ENCODE measurements around the gene HECTD1.

Gene HECTD1

DNA sequence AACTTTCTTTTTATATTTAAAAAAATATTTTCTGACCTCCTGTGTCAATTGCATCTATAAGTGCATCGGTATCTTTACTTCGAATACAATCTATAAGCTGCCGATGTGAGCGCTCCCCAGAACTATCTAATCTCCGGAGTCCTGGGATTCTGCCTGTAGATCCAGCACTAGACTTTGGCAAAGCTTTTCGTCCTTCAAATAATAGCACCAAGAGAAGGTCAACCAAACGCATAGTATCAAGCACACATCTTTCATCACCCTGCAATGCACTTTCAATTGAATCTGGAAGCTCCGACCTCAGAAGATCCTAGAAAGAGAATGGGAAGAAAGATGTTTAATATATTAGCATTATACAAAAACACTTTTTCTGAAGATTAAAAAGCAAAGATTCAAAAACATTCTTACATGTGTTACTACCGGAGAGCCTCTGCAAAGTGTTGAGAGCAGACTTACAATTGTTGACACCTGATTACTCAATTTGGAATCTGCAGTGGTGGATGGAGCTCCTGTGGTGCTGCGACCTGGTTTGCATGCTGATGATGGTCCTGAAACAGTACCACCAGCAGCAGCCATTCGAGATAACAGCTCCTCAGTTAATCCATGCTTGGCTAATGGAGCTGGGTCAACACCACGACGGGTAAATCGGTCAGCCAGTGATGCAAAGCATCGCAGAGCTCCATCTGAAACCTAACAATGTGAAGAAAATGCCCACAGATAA, 34.3 kb downstream of the HECTD1 start:
- Histone ChIP-seq H4K20me1 (ENCODE audit: insufficient read depth, low read length) (no peaks in the 10 kb centered on the region), H3K9me3 (replicated peaks; ENCODE audit: insufficient read depth, low read length) (no peaks in the 10 kb centered on the region), H3K27me3 (replicated peaks; ENCODE audit: insufficient read depth, low read length) (no peaks in the 10 kb centered on the region), H3K9ac (ENCODE audit: low read length) (no peak overlapping the region), H3K36me3 (replicated peaks; ENCODE audit: insufficient read depth, low read length) (no peaks in the 10 kb centered on the region), H3K4me1 (ENCODE audit: low read length) (no peaks in the 10 kb centered on the region), H3F3A (ENCODE audit: insufficient read depth, low read length) (no peaks in the 10 kb centered on the region), H3K9me2 (replicated peaks; ENCODE audit: insufficient read depth, low read length) (no peaks in the 10 kb centered on the region), H3K4me3 (ENCODE audit: low read length) (no peak overlapping the region), H3K4me2 (ENCODE audit: low read depth, low read length) (no peak overlapping the region), H2AFZ (ENCODE audit: low read length) (no peak overlapping the region), H3K27ac (ENCODE audit: low read length) (no peak overlapping the region), H3K79me2 (ENCODE audit: low read length) (no peaks in the 10 kb centered on the region)
- TF ChIP-seq EZH2phosphoT487 (IDR thresholded peaks at IDR 0.05; ENCODE audit: low read length): no peak
- TF ChIP-seq EZH2 (optimal IDR thresholded peaks at IDR 0.05; ENCODE audit: low read depth, low read length): no peak
- TF ChIP-seq, protein P1, sequence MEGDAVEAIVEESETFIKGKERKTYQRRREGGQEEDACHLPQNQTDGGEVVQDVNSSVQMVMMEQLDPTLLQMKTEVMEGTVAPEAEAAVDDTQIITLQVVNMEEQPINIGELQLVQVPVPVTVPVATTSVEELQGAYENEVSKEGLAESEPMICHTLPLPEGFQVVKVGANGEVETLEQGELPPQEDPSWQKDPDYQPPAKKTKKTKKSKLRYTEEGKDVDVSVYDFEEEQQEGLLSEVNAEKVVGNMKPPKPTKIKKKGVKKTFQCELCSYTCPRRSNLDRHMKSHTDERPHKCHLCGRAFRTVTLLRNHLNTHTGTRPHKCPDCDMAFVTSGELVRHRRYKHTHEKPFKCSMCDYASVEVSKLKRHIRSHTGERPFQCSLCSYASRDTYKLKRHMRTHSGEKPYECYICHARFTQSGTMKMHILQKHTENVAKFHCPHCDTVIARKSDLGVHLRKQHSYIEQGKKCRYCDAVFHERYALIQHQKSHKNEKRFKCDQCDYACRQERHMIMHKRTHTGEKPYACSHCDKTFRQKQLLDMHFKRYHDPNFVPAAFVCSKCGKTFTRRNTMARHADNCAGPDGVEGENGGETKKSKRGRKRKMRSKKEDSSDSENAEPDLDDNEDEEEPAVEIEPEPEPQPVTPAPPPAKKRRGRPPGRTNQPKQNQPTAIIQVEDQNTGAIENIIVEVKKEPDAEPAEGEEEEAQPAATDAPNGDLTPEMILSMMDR (IDR thresholded peaks at IDR 0.05; ENCODE audit: low read length): no peak
- no peak for DNase-seq

DNA sequence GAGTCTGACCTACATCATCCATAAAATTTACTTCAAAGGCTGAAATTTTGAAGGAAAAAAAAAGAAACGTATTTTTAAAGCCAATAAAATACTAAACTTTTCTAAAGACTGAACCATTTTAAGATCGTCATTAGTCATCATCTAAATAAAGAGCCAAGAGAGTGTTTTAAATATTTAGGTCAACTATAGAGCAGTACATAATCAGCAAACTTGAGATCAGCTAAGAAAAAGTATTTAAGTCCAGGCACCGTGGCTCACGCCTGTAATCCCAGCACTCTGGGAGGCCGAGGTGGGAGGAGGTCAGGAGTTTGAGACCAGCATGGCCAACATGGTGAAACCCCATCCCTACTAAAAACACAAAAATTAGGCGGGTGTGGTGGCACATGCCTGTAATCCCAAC, 35.5 kb downstream of the HECTD1 start:
- no peaks in the 10 kb centered on the region for H3K4me1 ChIP-seq (ENCODE audit: low read length)
- H3K79me2 ChIP-seq (ENCODE audit: low read length): no peaks in the 10 kb centered on the region
- no peak for DNase-seq
- H4K20me1 ChIP-seq (ENCODE audit: insufficient read depth, low read length): no peaks in the 10 kb centered on the region
- H3K27me3 ChIP-seq (replicated peaks; ENCODE audit: insufficient read depth, low read length): no peaks in the 10 kb centered on the region
- no peaks in the 10 kb centered on the region for H3K9me2 ChIP-seq (replicated peaks; ENCODE audit: insufficient read depth, low read length)
- no peak overlapping the region for H3K27ac ChIP-seq (ENCODE audit: low read length)
- H3K4me2 ChIP-seq (ENCODE audit: low read depth, low read length): no peak overlapping the region
- TF ChIP-seq EZH2 (optimal IDR thresholded peaks at IDR 0.05; ENCODE audit: low read depth, low read length) (no peak), EZH2phosphoT487 (IDR thresholded peaks at IDR 0.05; ENCODE audit: low read length) (no peak)
- TF ChIP-seq, protein P1 (IDR thresholded peaks at IDR 0.05; ENCODE audit: low read length): no peak
- H3F3A ChIP-seq (ENCODE audit: insufficient read depth, low read length): no peaks in the 10 kb centered on the region
- no peaks in the 10 kb centered on the region for H3K9me3 ChIP-seq (replicated peaks; ENCODE audit: insufficient read depth, low read length)
- H3K4me3 ChIP-seq (ENCODE audit: low read length): no peak overlapping the region
- H2AFZ ChIP-seq (ENCODE audit: low read length): no peak overlapping the region
- H3K9ac ChIP-seq (ENCODE audit: low read length): no peak overlapping the region
- no peaks in the 10 kb centered on the region for H3K36me3 ChIP-seq (replicated peaks; ENCODE audit: insufficient read depth, low read length)

DNA sequence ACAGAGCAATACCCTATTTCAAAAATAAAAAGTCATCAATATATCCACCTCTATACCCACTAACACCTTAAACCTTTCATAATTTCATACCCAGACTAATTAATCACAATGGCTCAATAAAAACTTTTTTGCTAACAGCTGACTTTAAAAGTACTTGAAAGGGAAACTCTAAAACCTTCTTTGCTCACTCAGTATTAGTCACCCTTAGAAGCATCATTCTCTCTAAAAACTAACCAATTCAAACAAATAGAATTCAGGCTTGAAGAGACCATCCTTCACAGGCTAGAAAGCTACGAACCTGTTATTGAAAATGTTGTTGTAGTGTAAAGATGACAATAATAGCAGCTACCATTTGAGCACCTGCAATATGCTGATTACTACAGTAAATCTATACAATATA, 37.2 kb downstream of the HECTD1 start:
- H3K9ac ChIP-seq (ENCODE audit: low read length): no peak overlapping the region
- no peaks in the 10 kb centered on the region for H4K20me1 ChIP-seq (ENCODE audit: insufficient read depth, low read length)
- DNase-seq: no peak
- no peak overlapping the region for H3K27ac ChIP-seq (ENCODE audit: low read length)
- TF ChIP-seq EZH2 (optimal IDR thresholded peaks at IDR 0.05; ENCODE audit: low read depth, low read length) (no peak), EZH2phosphoT487 (IDR thresholded peaks at IDR 0.05; ENCODE audit: low read length) (no peak)
- TF ChIP-seq, protein P1 (IDR thresholded peaks at IDR 0.05; ENCODE audit: low read length): no peak
- H3K9me2 ChIP-seq (replicated peaks; ENCODE audit: insufficient read depth, low read length): no peaks in the 10 kb centered on the region
- H3K27me3 ChIP-seq (replicated peaks; ENCODE audit: insufficient read depth, low read length): no peaks in the 10 kb centered on the region
- H3K36me3 ChIP-seq (replicated peaks; ENCODE audit: insufficient read depth, low read length): no peaks in the 10 kb centered on the region
- no peaks in the 10 kb centered on the region for H3K79me2 ChIP-seq (ENCODE audit: low read length)
- no peak overlapping the region for H3K4me3 ChIP-seq (ENCODE audit: low read length)
- no peaks in the 10 kb centered on the region for H3F3A ChIP-seq (ENCODE audit: insufficient read depth, low read length)
- no peaks in the 10 kb centered on the region for H3K4me1 ChIP-seq (ENCODE audit: low read length)
- H2AFZ ChIP-seq (ENCODE audit: low read length): no peak overlapping the region
- no peaks in the 10 kb centered on the region for H3K9me3 ChIP-seq (replicated peaks; ENCODE audit: insufficient read depth, low read length)
- H3K4me2 ChIP-seq (ENCODE audit: low read depth, low read length): no peak overlapping the region

Measured in MM.1S (cell line).